ENCODE measurements around the gene ZC3H12C. TPM values are rescaled to one million over a fixed set of nuclear protein-coding genes. Genes with fewer than 3 reads are reported as not detected.

The ZC3H12C gene
- total and polyA plus RNA-seq, 7 donors = 1.8 to 21.7 (median 16.4) TPM

DNA sequence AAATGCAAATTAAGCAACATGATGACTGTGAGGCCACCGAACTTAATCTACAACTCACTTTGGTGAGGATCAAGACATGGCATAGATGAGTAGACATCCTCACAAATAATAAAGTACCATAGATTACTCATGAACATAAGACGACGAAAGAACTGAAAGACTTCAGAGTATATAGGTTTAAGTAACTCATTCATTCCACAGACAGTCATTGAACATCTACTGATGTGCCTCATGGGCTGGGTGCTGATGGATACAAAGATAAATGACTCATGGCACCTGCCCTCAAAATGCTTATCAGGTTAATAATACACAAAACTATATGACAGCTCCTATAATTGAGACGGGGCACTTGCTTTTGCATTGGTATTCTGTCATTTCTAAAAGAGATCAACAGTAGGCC, 63.3 kb downstream of the ZC3H12C start:
- intact Hi-C loops (cut with DNase I) = no loop called here
- no peak overlapping the region for H3K4me3 ChIP-seq
- TF ChIP-seq POLR2A (IDR thresholded peaks at IDR 0.05) (no peak), POLR2AphosphoS5 (IDR thresholded peaks at IDR 0.05) (no peak), EP300 (IDR thresholded peaks at IDR 0.05) (no peak), CTCF (IDR thresholded peaks at IDR 0.05) (no peak)
- H3K9me3 ChIP-seq = no peaks in the 10 kb centered on the region
- H3K36me3 ChIP-seq = peaks cover 0 to 35% (median 5%) of the 10 kb centered on the region in 4 donors
- no peak for DNase-seq
- no peaks in the 10 kb centered on the region for H3K27me3 ChIP-seq
- 82 to 92% methylated on average over 4 of the region's 4 CpGs for WGBS, 2 donors
- no peak overlapping the region for H3K27ac ChIP-seq
- no peaks in the 10 kb centered on the region for H3K4me1 ChIP-seq

DNA sequence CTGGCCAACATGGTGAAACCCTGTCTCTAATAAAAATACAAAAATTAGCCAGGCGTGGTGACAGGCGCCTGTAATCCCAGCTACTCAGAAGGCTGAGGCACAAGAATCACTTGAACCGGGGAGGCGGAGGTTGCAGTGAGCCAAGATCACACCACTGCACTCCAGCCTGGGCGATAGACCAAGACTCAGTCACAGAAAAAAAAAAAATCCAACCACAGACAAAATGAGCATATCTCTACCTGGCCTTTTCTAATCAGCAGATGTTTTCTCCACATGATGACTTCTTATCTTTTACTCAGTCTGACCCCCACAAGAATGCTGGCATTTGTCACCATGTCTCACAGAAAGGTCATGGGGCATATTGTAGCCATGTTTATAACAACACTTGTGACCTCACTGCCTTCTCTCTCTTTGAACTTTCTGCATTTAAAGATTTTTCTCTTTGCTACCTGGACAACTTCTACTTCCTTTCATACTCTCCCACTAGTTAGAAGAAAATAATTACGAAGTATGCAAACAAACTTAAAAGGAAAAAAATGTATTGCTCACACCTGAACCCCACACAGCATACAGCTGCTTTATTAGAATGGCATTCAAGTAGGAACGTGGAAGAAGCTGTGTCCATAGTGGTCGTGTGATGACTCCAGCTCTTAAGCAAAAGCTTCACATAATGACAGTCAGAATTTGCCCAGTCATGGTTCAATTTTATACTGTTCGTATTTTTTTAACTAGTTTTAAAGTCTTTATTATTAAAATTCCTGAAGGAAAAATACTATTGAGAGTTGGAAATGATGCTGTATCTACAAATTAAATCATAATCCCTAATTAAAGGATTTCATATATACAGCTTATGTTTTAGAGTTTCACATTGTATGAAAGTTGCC, 65.4 kb downstream of the ZC3H12C start:
- no peaks in the 10 kb centered on the region for H3K9me3 ChIP-seq
- H3K27me3 ChIP-seq = no peaks in the 10 kb centered on the region
- H3K27ac ChIP-seq = no peak overlapping the region
- H3K4me3 ChIP-seq = no peak overlapping the region
- no peaks in the 10 kb centered on the region for H3K4me1 ChIP-seq
- 92 to 93% methylated on average over 9 of the region's 9 CpGs for WGBS, 2 donors
- TF ChIP-seq POLR2A (IDR thresholded peaks at IDR 0.05) (no peak), POLR2AphosphoS5 (IDR thresholded peaks at IDR 0.05) (no peak), CTCF (IDR thresholded peaks at IDR 0.05) (no peak), EP300 (IDR thresholded peaks at IDR 0.05) (no peak)
- peaks cover 0 to 39% (median 7%) of the 10 kb centered on the region in 4 donors for H3K36me3 ChIP-seq
- no peak for DNase-seq
- intact Hi-C loops (cut with DNase I) = no loop called here

DNA sequence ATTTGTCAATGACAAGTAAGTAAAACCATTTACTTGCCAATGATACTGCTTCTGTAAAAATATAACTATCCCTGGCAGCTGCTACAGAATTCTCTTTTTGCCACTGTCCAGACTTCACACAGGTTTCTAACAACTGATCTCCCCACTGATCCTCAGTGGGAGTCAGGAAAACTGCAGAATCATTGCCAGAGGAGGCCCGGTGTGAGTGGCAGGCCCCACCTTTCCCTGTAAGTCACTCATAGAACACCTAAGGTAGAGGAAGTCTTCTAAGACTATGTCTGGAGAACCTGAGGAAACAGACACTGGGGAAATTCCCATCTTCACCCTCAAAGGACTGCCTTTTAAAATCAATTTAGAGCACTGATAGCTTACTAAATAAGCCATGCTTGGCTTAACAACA, 66.3 kb downstream of the ZC3H12C start:
- intact Hi-C loops (cut with DNase I) = no loop called here

DNA sequence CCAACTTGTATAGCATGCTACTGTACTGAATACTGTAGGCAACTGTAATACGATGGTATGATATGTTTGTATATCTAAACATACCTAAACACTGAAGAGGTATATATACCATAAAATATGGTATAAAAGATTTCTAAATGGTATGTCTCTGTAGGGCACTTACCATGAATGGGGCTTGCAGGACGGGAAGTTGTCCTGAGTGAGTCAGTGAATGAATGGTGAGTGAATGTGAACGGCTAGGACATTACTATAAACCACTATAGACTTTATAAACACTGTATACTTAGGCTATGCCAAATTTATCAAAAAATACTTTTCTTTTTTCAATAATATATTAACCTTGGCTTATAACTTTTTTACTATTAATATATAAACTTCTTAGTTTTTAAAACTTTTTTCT, 66.8 kb downstream of the ZC3H12C start:
- DNase-seq = no peak
- WGBS, 2 donors = 89 to 92% methylated on average over 3 of the region's 3 CpGs
- no peak for TF ChIP-seq EP300 (IDR thresholded peaks at IDR 0.05)
- no peak for TF ChIP-seq POLR2A (IDR thresholded peaks at IDR 0.05)
- no peak for TF ChIP-seq CTCF (IDR thresholded peaks at IDR 0.05)
- TF ChIP-seq POLR2AphosphoS5 (IDR thresholded peaks at IDR 0.05) = no peak
- H3K4me3 ChIP-seq = no peak overlapping the region
- no peaks in the 10 kb centered on the region for H3K4me1 ChIP-seq
- peaks cover 4 to 48% (median 16%) of the 10 kb centered on the region in 4 donors for H3K36me3 ChIP-seq
- H3K9me3 ChIP-seq = no peaks in the 10 kb centered on the region
- H3K27me3 ChIP-seq = no peaks in the 10 kb centered on the region
- H3K27ac ChIP-seq = no peak overlapping the region
- intact Hi-C loops (cut with DNase I) = no loop called here

More for the DNA sequence above, 66.3 kb downstream of the ZC3H12C start:
- Histone ChIP-seq H3K27me3 (no peaks in the 10 kb centered on the region), H3K27ac (no peak overlapping the region), H3K4me1 (no peaks in the 10 kb centered on the region), H3K36me3 (peaks cover 1 to 43% (median 11%) of the 10 kb centered on the region in 4 donors), H3K9me3 (no peaks in the 10 kb centered on the region), H3K4me3 (no peak overlapping the region)
- WGBS, 2 donors = 78 to 92% methylated on average over 1 of the region's 1 CpG
- no peak for TF ChIP-seq EP300 (IDR thresholded peaks at IDR 0.05)
- TF ChIP-seq POLR2AphosphoS5 (IDR thresholded peaks at IDR 0.05) = no peak
- TF ChIP-seq CTCF (IDR thresholded peaks at IDR 0.05) = no peak
- no peak for TF ChIP-seq POLR2A (IDR thresholded peaks at IDR 0.05)
- DNase-seq = no peak
